H1 (cell line): ENCODE measurements around the gene ARID1B.

Source experiments
- ATF3 ChIP-seq: IDR thresholded peaks from 2 replicates; pipeline ENCODE4 v1.6.1; 2011; ENCODE audit warnings: low read depth, mild to moderate bottlenecking, low read length; ENCODE audit not compliant: insufficient read depth
- CTCF ChIP-seq, 3 experiments: IDR thresholded peaks; 1 replicate in 2 of 3; 2 replicates in 1 of 3; pipeline versions ENCODE4 v1.5.1 to v1.6.1; 2011; ENCODE audit warnings: low read length in 3 of 3, mild to moderate bottlenecking in 3 of 3, inconsistent platforms in 2 of 3, low read depth in 1 of 3, moderate library complexity in 1 of 3; ENCODE audit not compliant: insufficient read depth in 1 of 3; ENCODE audit errors: control extremely low read depth in 1 of 3
- EP300 ChIP-seq, 2 experiments: IDR thresholded peaks; 1 replicate in 1 of 2; 2 replicates in 1 of 2; pipeline ENCODE4 v1.6.1; 2011 to 2012; ENCODE audit warnings: low read depth in 2 of 2, low read length in 2 of 2, mild to moderate bottlenecking in 2 of 2, borderline replicate concordance in 1 of 2, inconsistent platforms in 1 of 2, moderate library complexity in 1 of 2
- EZH2 ChIP-seq: fragments of 200-600 bp; sonication (generic); IDR thresholded peaks from 2 replicates; pipeline ENCODE4 v1.7.1; 2012; ENCODE audit warnings: low read depth, mild to moderate bottlenecking, moderate library complexity, low read length, inconsistent platforms; ENCODE audit not compliant: severe bottlenecking
- MAX ChIP-seq: IDR thresholded peaks from 2 replicates; pipeline ENCODE4 v1.6.1; 2012; ENCODE audit warnings: inconsistent platforms
- POLR2A ChIP-seq, 2 experiments: IDR thresholded peaks; 1 replicate in 1 of 2; 2 replicates in 1 of 2; pipeline ENCODE4 v1.6.1; 2011; ENCODE audit warnings: low read depth in 2 of 2, low read length in 2 of 2, mild to moderate bottlenecking in 2 of 2; ENCODE audit errors: control extremely low read depth in 1 of 2
- SIN3A ChIP-seq, 2 experiments: IDR thresholded peaks in 1 of 2; conservative IDR thresholded peaks in 1 of 2; 2 replicates each; pipeline ENCODE4 v1.6.1; 2011 to 2012; ENCODE audit warnings: low read length in 2 of 2, improper control_type of control experiment in 1 of 2, low read depth in 1 of 2, mild to moderate bottlenecking in 1 of 2
- SP2 ChIP-seq: IDR thresholded peaks from 2 replicates; pipeline ENCODE4 v1.6.1; 2012; ENCODE audit warnings: mild to moderate bottlenecking, low read length, inconsistent platforms
- TBP ChIP-seq: IDR thresholded peaks from 2 replicates; pipeline ENCODE4 v1.6.1; 2011; ENCODE audit warnings: low read depth, low read length, improper control_type of control experiment
- TEAD4 ChIP-seq: IDR thresholded peaks from 2 replicates; pipeline ENCODE4 v1.6.1; 2012; ENCODE audit warnings: low read depth, low read length, inconsistent platforms, mixed read lengths
- ZNF274 ChIP-seq: IDR thresholded peaks from 2 replicates; pipeline ENCODE4 v1.7.0; 2012; ENCODE audit warnings: low read length, borderline replicate concordance; ENCODE audit errors: extremely low read depth

- TF ChIP-seq ZNF274: no peak
- TF ChIP-seq SIN3A (conservative IDR thresholded peaks at IDR 0.05 in 1 of 2, IDR thresholded peaks at IDR 0.05 in 1 of 2; ENCODE audit: low read depth in 1 of 2, low read length in 2 of 2): no peak
- TF ChIP-seq POLR2A (IDR thresholded peaks at IDR 0.05; ENCODE audit: control extremely low read depth in 1 of 2, low read depth in 2 of 2, low read length in 2 of 2): no peak
- no peak for TF ChIP-seq TBP
- TF ChIP-seq MAX: no peak
- TF ChIP-seq CTCF (IDR thresholded peaks at IDR 0.05; ENCODE audit: control extremely low read depth in 1 of 3, insufficient read depth in 1 of 3, low read depth in 1 of 3, low read length in 3 of 3): no peak
- no peak for TF ChIP-seq TEAD4
- no peak for TF ChIP-seq EP300 (IDR thresholded peaks at IDR 0.05; ENCODE audit: borderline replicate concordance in 1 of 2, low read depth in 2 of 2, low read length in 2 of 2)
- TF ChIP-seq EZH2: no peak
- no peak for TF ChIP-seq SP2
- no peak for TF ChIP-seq ATF3
Observed at GRCh38 chr6:157225575-157225995, 448.4 kb downstream of the ARID1B start.
